Daoy (cell line): ENCODE data around the gene MAP4K1. TPM values are rescaled to one million over a fixed set of nuclear protein-coding genes. Genes with fewer than 3 reads are reported as not detected.

Experiments
- DNase-seq: peaks from one replicate; pipeline ENCODE4 v3.0.0-alpha.2; 2015; ENCODE audit warnings: low read depth
- total RNA-seq: library from RNA; depleted of rRNA; stranded (reverse); fragments of >200 nt; shearing (Covaris generic); gene quantifications from 2 replicates; pipeline ENCODE4 v1.2.3, GENCODE V29; 2014; rRNA removed

MAP4K1 gene
- total RNA-seq = 0.11 TPM in 1 of 2 replicates, not detected in the other

DNA sequence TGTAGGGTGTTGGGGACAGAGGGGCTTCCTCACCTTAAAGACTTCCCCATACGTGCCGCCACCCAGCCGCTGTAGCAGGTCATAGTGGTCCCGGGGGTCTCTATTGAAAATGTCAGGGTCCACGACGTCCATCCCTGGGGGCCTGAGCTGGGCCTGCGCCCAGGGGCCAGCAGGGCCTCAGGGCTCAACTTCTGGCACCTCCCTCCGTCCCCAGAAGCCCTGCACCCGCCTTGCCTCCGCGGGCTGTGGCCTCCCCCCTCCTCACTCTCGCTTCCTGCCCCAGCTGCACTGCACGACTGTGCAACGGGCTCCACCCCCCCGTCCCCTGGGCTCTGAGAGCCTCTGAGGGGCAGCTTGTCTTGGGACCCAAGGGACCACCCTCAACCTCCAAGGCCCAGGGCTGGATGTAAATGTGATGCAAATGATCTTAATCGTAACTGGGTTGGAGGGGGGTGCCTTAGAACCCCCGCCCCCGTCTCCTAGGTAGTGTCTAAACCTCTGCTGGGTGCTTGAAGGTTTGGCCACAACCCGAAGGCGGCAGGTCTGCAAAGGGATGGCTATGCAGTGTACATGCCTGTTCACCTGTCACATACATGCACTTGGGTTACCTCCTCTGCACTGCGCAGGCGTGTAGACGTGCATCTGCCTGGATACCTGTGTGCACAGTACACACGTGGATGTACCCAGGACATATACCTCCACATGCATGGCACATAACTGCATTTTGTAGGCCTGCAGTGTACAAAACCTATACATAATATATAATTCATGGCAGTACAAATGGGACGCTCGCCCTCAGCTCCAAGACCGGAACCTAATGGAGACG, at the start of gene MAP4K1:
Gene MAP4K1, minus strand, starts transcription at position 190 of the 826 bp plus-strand sequence. Its CDS starts 58 bp downstream, at position 132.
- DNase-seq = no peak

DNA sequence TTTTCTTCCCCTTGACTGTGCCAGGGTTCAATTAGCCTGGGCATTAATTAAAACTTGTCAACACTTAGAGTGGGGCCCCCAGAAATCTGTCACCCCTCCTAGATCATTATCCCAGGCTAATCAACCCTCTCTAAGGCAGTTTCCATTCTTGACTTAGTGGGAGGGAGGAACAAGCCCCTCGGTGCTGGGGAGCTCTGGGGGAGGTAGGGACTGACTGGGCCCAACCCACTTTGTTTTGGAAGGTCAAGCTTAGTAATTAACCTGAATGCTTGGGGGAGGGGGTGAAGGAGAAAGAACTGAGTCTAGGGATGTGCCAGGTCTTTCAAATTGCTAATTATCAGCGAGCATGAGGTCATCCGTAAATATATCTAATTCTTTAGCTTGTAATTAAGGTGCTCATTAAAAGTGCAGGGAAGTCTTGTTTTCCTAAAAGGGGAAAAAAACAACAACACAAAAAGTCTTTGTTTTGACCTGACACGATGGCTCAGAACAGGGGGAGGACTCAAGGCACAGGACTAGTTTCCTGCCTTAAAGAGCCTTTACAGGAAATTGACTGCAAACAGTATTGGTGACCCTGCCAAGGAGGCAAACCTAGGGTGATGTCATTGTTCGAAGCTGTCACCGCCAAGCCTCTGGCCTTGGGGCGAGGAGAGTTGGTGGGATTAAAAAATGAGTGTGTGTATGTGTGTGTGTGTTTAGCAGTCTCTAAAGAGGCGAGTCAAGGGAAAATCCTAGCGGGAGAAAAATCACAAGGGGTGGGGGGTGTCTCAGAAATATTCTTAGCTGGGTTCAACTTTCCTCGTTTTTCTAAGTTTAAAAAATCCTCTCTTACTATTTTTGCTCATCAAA, 49.1 kb upstream of the MAP4K1 start:
- DNase-seq = peak; percentile 88

DNA sequence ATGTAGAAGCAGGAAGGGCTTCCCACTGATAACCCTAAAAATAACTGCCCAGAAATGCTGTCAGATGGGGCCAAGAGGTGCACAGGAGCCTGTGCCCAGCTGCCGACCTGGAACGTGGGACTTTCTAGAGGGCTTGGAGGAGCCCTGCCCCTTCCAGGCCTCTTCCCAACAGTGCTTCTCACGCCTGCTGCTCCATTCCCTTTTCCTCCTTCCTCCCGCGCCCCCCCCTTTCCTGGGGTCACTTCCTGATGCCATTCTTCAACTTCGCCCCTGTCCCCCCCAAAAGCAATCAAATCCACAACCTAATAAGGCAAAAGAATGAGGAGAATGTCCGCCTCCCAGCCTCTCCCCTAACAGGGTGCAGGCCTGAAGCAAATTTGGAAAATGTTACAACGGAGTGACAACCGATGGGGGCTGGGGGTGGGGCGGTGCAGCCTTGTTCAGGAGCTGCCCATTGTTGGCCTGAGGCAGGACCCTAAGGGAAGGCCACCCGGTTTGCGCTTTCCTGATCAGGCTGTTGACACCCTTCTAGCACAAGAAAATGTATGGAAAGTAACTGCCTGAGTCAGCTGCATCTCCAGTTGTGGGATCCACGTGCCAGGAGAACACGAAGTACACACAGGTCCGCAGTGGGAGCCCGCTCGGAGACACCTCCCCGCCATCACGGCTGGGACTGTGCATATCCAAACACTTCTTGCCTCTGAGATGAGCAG, 48.4 kb upstream of the MAP4K1 start:
- peak; percentile 45 for DNase-seq

DNA sequence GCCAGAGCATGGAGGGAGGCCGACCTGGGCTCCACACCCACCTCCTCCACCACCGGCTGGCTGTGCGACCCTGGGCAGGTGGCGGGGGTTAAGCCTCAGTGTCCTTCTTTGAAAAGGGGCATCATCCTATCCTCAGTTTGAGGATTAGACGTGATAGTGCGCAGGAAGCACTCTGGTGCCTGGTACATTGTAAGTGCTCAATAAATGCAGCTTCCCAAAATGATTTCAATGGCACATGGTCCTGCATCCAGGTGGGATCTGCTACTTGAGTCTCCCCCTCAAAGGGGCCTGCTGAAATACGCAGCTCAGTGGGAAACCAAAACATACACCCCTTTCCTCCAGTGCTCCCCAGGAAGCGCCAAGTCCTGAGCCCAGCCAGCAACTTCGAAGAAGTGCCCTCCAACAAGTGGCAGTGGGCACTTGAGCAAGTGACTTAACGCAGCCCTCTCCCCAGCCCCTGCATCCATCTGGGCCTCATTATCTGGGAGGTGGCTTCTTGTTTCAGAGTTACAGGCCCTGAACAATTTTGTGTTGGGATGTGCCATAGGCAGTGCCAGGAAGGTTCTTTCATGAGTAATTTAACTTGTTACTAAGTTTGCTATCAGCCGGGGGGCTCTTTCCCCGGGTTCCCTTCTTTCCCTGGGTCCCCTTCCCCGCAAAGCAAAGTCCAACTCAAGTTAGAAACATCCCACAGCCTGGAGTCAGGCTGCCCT, 47.6 kb upstream of the MAP4K1 start:
- DNase-seq = no peak

DNA sequence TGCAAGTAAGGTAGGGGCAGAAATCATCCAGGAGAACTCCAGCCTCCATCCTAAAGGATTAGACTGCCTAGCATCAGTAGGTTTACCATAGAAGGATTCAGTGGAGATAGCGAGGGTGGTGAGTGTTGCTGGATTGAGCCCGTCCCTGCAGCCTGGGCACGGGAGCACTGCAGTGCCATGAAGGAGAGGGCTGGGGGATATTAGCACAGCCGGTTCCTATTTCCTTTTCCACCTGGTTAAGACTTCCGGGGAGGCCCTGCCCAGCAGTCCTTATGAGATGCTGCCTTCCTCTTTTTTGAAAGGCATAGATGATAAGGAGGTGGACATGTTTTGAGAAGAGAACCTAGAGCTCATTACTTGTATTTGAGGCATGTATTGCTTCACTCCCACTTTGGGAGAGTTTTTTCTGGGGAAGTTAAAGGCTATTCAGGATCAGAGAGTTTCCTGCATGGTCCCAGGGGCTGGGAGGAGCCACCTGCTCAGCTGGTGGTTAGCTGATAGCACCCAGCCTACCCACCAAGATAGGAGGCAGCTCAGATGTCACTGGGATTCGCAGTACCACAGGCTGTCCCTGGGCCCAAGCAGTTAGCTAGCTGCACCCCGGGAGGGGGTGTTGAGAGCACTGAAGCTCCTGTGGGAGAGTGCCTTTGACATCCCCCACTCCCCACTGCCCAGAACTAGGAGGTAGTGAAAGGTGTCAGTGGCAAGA, 46.9 kb upstream of the MAP4K1 start:
- DNase-seq = no peak

DNA sequence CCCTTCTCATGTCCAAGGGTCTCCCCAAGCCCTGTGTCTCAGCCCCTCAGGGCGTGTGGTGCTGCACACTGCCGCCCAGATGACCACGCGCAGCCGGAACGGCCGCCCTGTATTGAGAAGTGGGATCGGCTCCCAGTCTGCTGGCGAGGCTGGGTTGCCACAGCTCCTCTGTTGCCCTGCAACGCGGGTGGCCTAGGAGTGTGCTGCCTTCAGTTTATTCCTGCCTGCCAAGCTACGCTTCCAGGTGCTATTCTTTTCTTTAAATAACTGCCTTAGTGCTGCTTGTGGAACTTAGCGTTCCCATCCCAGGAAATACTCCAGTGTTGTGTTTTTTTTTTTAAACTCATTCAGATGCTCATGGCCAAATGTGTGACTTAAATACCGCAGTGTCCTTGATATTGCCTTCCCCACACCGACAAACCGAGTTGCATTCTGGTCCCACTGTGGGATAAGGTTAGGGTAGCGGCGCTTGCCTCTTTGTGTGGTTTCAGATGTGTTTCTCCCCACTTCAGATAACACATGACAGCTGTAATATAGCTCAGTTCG, 46.3 kb upstream of the MAP4K1 start:
- DNase-seq = no peak

DNA sequence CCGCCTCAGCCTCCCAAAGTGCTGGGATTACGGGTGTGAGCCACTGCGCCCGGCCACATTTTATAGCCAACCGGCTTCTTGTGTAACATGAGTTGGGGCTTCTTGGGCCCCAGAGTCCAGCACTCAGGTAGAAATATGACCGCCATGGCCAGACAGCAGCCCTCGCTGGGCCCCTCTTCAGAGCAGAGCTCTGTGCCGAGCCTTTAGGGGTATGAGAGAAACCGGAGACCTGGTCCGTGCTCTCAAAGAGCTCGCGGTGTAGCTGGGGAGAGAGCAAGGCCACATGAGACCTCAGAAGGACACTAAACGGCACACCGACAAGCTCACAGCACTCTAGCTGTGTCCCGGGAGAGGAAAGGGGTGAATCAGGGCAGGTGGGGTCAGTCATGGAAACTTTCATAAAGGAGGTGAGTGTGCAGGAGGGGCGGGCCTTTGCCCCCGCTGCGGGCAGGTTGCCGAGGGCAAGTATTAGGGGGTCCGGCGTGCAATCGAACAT, 45.5 kb upstream of the MAP4K1 start:
- DNase-seq = no peak

DNA sequence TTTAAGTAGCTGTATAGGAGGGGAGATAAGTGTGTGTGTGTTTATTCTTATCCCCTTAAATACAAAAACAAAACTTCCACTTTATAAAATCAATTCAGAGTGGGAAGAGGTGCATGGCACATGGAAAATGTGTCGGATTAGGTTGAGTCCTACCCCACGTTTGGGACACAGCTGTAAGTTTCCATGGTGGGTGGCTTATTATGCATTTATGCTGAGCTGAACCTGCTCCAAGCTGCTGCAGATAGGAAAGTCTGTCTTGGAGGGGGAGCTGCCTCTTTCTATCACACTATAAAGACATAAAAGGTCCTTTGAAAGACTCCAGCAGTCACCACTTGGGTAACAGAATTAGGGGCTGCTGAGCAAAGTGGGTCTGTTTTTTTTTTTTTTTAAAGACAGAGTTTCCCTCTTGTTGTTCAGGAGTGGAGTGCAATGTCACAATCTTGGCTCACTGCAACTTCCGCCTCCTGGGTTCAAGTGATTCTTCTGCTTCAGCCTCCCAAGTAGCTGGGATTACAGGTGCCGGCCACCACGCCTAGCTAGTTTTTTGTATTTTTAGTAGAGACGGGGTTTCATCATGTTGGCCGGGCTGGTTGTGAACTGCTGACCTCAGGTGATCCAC, 44.9 kb upstream of the MAP4K1 start:
- no peak for DNase-seq

DNA sequence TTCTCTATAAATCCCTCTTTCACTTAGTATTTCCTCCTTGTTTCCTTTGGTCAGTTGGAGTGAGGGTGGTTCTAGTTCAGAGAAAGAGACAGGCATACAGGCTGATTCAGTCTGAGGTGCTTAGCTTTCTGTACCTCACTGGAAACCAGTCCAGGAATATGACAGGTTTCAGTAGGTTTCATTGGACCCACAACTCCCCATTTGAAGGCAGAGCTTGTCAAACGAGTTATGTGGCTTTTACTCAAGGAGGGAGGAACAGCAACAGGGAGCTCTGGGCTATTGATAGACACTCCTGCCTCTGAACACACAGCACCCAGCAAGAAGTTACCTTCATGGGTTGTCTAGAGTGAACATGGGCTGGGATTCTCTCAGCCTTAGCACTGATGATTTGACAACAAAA, 44.2 kb upstream of the MAP4K1 start:
- no peak for DNase-seq

DNA sequence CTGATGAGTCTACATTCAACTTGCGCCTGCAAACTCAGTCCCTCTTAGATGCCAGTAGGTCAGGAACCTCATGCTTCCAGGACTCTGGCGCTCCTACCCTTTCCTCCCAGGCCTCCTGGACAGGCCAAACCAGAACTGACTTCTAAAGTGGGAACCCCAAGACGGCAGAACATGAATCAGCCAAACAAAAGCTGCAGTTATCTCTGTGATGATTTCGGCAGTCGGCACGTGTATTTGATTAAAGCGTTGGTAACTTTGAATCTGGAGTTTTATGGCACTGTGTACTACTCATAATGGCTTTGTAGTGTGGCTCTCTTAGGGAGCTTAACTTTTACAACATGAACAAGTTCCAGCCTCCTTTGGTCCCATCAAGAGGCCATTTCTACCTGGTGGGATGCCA, 43.4 kb upstream of the MAP4K1 start:
- DNase-seq = no peak

DNA sequence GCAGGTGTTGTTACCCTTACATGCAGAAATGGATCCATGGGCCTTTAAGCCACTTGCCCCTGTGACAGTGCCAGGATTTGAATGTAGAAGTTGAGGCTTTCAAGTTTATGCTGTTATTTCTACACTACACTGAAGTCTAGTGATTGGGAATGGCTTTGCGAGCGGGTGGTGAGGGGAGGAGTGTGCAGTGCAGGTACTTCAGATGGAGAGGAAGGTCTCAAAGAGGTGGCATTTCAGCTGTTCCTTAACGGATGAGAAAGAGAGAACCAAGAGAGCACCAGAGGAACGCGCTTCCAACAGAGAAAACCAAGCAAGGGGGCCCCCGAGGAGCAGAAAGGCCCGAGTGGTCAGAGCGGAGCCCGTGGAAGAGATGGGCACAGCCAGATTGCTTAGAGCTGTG, 43.0 kb upstream of the MAP4K1 start:
- DNase-seq = no peak

DNA sequence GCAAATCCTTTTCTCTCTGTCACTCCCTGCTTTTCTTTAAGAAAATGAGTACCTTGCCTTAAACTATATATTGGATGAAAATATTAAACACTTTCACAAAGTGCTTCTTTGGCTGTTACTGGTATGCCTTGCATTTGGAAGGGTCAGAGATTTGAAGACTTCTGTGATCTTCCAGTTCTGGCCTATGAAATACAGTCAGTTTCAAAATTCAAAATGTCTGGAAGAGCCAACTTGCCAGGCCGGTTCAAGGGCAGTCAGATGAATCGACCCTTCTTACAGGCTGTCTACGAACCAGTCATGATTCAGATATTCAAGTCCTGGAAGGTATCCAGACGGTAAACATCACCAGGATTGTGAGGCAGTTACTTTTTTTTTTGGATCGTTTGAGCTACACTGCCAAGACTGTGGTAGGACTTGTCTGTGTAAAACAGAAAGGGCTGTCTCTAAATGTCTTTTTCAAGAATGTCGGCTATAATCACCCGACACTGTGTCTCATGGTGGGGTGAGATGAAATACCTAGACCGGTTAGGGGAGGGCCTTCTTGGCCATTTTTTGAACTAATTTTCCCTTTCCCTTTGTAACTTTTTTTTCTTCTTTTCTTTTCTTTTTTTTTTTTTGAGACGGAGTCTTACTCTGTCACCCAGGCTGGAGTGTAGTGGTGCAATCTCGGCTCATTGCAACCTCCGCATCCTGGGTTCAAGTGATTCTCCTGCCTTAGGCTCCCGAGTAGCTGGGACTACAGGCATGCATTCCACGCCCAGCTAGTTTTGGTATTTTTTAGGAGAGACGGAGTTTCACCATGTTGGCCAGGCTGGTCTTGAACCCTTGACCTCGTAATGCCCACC, 40.9 kb upstream of the MAP4K1 start:
- peak; percentile 98 for DNase-seq

DNA sequence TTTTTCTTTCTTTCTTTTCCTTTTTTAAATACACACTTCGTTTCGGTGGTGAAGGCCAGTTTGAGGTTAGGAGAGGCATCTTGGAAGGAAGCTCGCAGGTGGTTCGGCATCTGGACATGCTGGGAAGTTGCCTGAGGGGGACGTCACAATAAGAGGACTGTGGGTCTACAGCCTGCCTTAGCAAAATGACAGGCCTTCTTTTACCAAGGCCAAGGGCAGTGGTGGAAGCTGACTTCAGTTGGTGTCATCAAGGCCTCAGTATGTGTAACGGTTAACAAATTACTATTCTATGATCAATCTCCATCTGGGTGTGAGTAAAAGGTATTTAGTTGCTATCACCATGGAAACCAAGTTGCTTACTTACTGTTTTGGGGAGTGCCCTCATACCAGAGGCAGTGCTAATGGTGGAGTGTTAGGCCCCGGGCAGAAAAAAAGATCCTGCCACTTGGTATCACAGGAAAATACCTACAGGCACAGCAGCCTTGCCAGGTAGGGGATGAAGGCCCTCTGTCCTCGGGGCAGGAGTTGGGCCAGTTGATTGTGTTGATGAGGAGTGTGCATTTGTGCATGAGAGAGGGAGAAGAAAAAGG, 40.0 kb upstream of the MAP4K1 start:
- peak; percentile 82 for DNase-seq

DNA sequence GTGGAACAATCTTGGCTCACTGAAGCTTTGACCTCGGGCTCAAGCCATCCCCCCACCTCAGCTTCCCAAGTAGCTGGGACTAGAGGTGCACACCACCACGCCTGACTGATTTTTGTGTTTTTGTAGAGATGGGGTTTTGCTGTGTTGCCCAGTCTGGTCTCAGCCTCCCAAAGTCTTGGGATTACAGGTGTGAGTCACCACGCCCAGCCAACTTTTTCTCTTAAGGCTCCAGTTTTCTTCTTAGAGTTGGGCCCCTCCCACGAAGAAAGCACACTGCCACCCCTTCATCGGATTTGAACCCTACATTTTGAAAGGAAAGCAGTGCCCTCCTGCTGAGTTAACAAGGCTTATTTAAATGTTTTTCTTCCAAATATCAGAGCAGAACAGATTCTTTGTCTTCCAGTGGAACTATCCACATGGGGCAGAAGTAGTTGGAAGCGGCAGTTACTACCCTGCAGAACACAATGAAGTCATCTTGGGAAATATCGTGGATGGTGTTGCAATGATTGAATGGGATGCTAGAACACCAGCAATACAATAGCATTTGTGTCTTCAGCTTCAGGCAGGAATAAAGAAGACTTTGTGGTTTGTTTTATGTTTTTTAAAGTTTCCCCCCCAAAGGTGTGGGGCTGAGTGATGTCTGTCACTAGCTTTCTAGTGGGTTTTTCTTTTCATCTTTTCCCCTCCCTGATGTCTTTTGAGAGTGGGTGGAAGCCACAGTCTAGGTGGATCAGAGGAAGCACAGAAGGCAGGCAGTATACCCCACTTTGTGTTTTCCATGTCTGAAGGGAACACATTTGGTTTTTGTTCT, 38.6 kb upstream of the MAP4K1 start:
- peak; percentile 37 for DNase-seq

DNA sequence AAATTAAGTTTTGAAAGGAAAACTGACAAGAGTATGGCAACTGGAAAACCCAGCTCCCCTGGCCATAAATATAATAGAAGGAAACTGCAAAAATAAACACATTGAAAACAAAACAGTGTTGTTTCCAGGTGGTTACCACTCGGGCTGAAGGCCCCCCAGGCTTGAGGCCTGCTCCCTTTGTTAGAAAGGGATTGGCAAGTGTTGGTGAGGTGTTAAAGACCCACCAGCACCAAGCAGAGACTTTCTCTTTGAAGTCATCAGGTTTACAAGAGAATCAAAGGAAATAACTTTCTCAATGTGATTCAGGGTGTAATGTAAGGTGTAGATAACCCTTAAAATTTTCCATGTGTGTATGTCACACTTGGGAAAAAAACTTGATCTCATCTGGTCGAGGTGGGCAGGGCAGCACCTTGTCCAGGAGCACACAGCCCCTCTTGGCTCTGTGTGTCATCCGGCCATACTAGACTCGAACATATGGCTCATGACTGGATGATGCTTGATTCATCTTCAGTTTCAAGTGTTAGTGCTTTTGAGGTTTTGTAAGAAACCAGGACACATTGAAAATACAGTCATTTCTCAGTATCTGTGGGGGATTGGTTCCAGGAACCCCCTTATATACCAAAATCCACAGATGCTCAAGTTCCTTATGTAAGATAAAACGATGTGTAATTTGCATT, 37.5 kb upstream of the MAP4K1 start:
- DNase-seq = peak; percentile 44

DNA sequence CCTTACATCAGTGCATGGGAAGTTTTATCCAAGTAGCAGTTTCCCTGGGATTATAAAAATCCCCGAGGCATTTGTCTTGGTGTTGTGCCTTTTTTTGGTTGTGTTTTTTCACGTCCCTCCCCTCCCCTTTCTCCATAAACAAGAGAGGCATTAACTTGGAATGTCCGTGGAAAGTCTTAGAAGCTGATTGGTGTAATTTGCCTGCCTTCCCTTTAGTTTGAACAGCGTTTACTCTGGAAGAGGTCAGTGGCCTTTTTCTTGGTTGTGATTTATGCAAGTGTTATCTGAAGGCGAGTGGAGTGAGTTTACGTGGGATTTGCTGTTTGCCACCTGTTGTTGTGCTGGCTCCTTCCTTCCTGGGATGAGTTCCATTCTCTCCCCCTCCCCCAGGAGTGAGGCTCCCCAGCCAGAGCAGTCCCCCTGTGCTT, 36.9 kb upstream of the MAP4K1 start:
- DNase-seq = no peak

DNA sequence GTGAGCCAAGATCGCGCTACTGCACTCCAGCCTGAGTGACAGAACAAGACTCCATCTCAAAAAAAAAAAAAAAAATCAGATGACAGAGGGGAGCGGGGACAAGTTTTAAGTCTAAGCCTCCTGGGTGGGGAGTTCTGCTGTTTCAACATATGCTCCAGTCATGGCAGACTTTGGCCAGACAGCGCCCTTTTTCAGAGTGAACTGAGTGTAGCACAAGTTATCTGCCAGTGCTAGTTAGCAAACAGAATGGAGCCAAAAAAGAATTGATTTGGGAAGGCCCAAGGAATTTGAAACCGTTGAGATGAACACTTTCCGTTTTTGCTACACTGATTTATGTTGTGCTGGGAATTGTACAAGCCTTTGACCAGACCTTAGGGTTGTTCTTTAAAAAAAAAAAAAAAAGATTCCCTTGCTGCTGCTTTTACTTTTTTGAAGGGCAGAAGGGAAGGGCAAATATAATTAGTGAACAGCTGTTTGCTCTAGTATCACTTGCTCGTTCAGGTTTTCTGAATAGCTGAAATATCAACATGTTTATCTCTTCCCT, 35.3 kb upstream of the MAP4K1 start:
- peak; percentile 37 for DNase-seq
